Measurements from ENCODE around the gene ABHD2. TPM values are rescaled to one million over a fixed set of nuclear protein-coding genes. Genes with fewer than 3 reads are reported as not detected.
A peak's percentile ranks its signal among the peaks of the same experiment; 100 is the strongest.

ABHD2 gene
- total RNA-seq, 1 experiment from 2014 or later, result 29.7 TPM

DNA sequence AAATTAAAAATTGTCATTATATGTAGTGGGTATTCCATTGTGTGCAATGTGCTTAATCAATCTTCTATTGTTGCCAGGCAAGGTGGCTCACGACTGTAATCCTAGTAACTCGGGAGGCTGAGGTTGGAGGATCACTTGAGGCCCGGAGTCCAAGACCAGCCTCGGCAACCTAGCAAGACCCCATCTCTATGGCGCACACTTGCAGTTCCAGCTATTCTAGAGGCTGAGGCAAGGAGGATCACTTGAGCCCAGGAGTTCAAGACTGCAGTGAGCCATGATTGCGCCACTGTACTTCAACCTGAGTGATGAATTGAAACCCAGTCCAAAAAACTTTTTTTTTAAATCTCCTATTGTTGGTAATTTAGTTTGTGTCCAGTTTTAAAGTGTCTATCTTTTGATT, 33.4 kb upstream of the ABHD2 start (continued):
- TF ChIP-seq JUN (CRISPR knock-in tag; IDR thresholded peaks at IDR 0.05) (no peak), CREM (CRISPR knock-in tag; IDR thresholded peaks at IDR 0.05) (no peak)
- TF ChIP-seq, protein P1, sequence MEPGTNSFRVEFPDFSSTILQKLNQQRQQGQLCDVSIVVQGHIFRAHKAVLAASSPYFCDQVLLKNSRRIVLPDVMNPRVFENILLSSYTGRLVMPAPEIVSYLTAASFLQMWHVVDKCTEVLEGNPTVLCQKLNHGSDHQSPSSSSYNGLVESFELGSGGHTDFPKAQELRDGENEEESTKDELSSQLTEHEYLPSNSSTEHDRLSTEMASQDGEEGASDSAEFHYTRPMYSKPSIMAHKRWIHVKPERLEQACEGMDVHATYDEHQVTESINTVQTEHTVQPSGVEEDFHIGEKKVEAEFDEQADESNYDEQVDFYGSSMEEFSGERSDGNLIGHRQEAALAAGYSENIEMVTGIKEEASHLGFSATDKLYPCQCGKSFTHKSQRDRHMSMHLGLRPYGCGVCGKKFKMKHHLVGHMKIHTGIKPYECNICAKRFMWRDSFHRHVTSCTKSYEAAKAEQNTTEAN (CRISPR knock-in tag; IDR thresholded peaks at IDR 0.05), result no peak
- TF ChIP-seq, protein P2, sequence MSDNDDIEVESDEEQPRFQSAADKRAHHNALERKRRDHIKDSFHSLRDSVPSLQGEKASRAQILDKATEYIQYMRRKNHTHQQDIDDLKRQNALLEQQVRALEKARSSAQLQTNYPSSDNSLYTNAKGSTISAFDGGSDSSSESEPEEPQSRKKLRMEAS (CRISPR knock-in tag; IDR thresholded peaks at IDR 0.05), result no peak
- TF ChIP-seq, protein P3, sequence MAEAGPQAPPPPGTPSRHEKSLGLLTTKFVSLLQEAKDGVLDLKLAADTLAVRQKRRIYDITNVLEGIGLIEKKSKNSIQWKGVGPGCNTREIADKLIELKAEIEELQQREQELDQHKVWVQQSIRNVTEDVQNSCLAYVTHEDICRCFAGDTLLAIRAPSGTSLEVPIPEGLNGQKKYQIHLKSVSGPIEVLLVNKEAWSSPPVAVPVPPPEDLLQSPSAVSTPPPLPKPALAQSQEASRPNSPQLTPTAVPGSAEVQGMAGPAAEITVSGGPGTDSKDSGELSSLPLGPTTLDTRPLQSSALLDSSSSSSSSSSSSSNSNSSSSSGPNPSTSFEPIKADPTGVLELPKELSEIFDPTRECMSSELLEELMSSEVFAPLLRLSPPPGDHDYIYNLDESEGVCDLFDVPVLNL (CRISPR knock-in tag; IDR thresholded peaks at IDR 0.05; ENCODE audit: borderline replicate concordance, low read depth), result no peak
- TF ChIP-seq, protein P4, sequence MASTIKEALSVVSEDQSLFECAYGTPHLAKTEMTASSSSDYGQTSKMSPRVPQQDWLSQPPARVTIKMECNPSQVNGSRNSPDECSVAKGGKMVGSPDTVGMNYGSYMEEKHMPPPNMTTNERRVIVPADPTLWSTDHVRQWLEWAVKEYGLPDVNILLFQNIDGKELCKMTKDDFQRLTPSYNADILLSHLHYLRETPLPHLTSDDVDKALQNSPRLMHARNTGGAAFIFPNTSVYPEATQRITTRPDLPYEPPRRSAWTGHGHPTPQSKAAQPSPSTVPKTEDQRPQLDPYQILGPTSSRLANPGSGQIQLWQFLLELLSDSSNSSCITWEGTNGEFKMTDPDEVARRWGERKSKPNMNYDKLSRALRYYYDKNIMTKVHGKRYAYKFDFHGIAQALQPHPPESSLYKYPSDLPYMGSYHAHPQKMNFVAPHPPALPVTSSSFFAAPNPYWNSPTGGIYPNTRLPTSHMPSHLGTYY (CRISPR knock-in tag; IDR thresholded peaks at IDR 0.05), result no peak
- TF ChIP-seq, protein P5, sequence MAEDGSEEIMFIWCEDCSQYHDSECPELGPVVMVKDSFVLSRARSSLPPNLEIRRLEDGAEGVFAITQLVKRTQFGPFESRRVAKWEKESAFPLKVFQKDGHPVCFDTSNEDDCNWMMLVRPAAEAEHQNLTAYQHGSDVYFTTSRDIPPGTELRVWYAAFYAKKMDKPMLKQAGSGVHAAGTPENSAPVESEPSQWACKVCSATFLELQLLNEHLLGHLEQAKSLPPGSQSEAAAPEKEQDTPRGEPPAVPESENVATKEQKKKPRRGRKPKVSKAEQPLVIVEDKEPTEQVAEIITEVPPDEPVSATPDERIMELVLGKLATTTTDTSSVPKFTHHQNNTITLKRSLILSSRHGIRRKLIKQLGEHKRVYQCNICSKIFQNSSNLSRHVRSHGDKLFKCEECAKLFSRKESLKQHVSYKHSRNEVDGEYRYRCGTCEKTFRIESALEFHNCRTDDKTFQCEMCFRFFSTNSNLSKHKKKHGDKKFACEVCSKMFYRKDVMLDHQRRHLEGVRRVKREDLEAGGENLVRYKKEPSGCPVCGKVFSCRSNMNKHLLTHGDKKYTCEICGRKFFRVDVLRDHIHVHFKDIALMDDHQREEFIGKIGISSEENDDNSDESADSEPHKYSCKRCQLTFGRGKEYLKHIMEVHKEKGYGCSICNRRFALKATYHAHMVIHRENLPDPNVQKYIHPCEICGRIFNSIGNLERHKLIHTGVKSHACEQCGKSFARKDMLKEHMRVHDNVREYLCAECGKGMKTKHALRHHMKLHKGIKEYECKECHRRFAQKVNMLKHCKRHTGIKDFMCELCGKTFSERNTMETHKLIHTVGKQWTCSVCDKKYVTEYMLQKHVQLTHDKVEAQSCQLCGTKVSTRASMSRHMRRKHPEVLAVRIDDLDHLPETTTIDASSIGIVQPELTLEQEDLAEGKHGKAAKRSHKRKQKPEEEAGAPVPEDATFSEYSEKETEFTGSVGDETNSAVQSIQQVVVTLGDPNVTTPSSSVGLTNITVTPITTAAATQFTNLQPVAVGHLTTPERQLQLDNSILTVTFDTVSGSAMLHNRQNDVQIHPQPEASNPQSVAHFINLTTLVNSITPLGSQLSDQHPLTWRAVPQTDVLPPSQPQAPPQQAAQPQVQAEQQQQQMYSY (CRISPR knock-in tag; IDR thresholded peaks at IDR 0.05), result no peak
- TF ChIP-seq, protein P6, sequence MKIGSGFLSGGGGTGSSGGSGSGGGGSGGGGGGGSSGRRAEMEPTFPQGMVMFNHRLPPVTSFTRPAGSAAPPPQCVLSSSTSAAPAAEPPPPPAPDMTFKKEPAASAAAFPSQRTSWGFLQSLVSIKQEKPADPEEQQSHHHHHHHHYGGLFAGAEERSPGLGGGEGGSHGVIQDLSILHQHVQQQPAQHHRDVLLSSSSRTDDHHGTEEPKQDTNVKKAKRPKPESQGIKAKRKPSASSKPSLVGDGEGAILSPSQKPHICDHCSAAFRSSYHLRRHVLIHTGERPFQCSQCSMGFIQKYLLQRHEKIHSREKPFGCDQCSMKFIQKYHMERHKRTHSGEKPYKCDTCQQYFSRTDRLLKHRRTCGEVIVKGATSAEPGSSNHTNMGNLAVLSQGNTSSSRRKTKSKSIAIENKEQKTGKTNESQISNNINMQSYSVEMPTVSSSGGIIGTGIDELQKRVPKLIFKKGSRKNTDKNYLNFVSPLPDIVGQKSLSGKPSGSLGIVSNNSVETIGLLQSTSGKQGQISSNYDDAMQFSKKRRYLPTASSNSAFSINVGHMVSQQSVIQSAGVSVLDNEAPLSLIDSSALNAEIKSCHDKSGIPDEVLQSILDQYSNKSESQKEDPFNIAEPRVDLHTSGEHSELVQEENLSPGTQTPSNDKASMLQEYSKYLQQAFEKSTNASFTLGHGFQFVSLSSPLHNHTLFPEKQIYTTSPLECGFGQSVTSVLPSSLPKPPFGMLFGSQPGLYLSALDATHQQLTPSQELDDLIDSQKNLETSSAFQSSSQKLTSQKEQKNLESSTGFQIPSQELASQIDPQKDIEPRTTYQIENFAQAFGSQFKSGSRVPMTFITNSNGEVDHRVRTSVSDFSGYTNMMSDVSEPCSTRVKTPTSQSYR (CRISPR knock-in tag; IDR thresholded peaks at IDR 0.05), result no peak

DNA sequence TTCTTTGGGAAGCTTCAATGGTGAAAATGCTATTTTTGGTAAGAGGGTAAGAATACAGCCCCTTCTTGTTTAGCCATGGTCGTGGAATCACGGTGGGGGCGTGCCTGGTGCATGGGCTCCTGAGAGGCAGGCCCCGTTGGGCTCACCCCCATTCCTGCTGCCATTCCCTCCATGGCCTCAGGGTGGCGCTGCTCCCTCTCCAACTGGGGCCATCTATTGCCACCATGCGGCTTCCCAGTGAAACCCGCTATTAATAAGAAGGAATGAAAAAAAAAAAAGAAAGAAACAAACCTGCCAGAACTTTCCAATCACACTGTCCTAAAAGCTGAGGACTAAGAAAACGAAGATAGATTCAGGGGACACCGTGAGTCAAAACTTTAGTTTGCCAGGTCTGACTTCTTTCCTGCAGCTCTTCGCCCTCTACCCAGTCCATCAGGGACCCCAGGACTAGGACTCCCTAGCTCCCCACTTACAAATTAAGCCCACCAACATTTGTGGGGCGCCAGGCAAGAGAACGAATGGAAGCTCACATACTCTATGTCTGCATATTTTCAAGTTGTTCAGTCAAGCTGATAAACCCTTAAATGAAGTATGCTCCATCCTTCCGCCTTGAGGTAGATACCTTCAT, 30.6 kb upstream of the ABHD2 start:
- H3K27ac Mint-ChIP-seq, result peak overlapping the region; percentile 45
- H3K4me1 Mint-ChIP-seq, result peaks cover 11% of the 10 kb centered on the region
- POLR2A ChIA-PET, result interaction anchor here (1.1 kb wide), 1 partner anchor 31 kb away, joined by 4 read pairs; the partner anchor contains the start of gene ABHD2
- CTCF ChIA-PET, result interaction anchor here (0.6 to 6.4 kb wide), 30 partner anchors 8 to 243 kb away, joined by 3 to 52 read pairs (median 4); partner anchors contain the start of genes ABHD2 and FANCI
- peak; percentile 94 for ATAC-seq
- peak; percentile 95 for DNase-seq (ENCODE audit: low spot score)
- 0 out of 2 replicates have a peak, but pooled peaks have one; percentile 40 for TF ChIP-seq ETV6 (CRISPR knock-in tag; IDR thresholded peaks at IDR 0.05)
- TF ChIP-seq, protein P7, sequence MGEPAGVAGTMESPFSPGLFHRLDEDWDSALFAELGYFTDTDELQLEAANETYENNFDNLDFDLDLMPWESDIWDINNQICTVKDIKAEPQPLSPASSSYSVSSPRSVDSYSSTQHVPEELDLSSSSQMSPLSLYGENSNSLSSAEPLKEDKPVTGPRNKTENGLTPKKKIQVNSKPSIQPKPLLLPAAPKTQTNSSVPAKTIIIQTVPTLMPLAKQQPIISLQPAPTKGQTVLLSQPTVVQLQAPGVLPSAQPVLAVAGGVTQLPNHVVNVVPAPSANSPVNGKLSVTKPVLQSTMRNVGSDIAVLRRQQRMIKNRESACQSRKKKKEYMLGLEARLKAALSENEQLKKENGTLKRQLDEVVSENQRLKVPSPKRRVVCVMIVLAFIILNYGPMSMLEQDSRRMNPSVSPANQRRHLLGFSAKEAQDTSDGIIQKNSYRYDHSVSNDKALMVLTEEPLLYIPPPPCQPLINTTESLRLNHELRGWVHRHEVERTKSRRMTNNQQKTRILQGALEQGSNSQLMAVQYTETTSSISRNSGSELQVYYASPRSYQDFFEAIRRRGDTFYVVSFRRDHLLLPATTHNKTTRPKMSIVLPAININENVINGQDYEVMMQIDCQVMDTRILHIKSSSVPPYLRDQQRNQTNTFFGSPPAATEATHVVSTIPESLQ (CRISPR knock-in tag; IDR thresholded peaks at IDR 0.05), result no peak
- TF ChIP-seq, protein P8, sequence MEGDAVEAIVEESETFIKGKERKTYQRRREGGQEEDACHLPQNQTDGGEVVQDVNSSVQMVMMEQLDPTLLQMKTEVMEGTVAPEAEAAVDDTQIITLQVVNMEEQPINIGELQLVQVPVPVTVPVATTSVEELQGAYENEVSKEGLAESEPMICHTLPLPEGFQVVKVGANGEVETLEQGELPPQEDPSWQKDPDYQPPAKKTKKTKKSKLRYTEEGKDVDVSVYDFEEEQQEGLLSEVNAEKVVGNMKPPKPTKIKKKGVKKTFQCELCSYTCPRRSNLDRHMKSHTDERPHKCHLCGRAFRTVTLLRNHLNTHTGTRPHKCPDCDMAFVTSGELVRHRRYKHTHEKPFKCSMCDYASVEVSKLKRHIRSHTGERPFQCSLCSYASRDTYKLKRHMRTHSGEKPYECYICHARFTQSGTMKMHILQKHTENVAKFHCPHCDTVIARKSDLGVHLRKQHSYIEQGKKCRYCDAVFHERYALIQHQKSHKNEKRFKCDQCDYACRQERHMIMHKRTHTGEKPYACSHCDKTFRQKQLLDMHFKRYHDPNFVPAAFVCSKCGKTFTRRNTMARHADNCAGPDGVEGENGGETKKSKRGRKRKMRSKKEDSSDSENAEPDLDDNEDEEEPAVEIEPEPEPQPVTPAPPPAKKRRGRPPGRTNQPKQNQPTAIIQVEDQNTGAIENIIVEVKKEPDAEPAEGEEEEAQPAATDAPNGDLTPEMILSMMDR (IDR thresholded peaks at IDR 0.05), result peak; percentile 100
- H3K27me3 Mint-ChIP-seq (ENCODE audit: low read depth), result no peaks in the 10 kb centered on the region
- H3K36me3 Mint-ChIP-seq, result no peaks in the 10 kb centered on the region
- no peaks in the 10 kb centered on the region for H3K9me3 Mint-ChIP-seq
- no peak overlapping the region for H3K4me3 Mint-ChIP-seq
